Endothelial cell of umbilical vein (primary cell): ENCODE data around the gene WARS2. TPM values are rescaled to one million over a fixed set of nuclear protein-coding genes. Genes with fewer than 3 reads are reported as not detected.

Experiments used
- BruUV-seq: library from RNA; stranded (reverse); fragments of 400-500 nt; replicated peaks from 2 replicates; lab custom pipeline; 2021; lab: Mats Ljungman, UMichigan
- CTCF ChIA-PET: fragments of 300-600, 350-600 bp; sonication (Branson Sonifier 250); formaldehyde crosslinking; loops from one replicate; lab custom pipeline; 2021; ENCODE audit warnings: antibody characterized with exemption, inconsistent platforms; lab: Charles Lee
- POLR2A ChIA-PET: fragments of 300-600, 350-600 bp; sonication (Branson Sonifier 250); formaldehyde crosslinking; loops from one replicate; lab custom pipeline; 2021; ENCODE audit warnings: antibody characterized with exemption, inconsistent platforms; lab: Charles Lee
- DNase-seq: peaks from one replicate; pipeline ENCODE4 v3.0.0-alpha.2; 2011; ENCODE audit warnings: low read depth, low spot score
- FAIRE-seq: peaks from 2 replicates; lab custom pipeline; 2011; peaks lifted over from hg19 to GRCh38; lab: Jason Lieb, UNC
- H2AFZ ChIP-seq: 2 replicates; pipeline ENCODE4 v1.6.0; 2012; ENCODE audit warnings: low read depth, low read length, control low read depth, inconsistent platforms
- H3K27ac ChIP-seq: 2 replicates; pipeline ENCODE4 v1.5.1; 2011; ENCODE audit warnings: low read depth, mild to moderate bottlenecking, control low read depth, low read length, moderate library complexity; ENCODE audit not compliant: insufficient read depth
- H3K27me3 ChIP-seq, 2 experiments: 2 replicates each; pipeline versions ENCODE4 v1.6.0 to v1.6.1; 2011; ENCODE audit warnings: low read length in 2 of 2, mixed read lengths in 1 of 2; ENCODE audit not compliant: control insufficient read depth in 2 of 2, insufficient read depth in 2 of 2
- H3K36me3 ChIP-seq, 2 experiments: 2 replicates in 1 of 2; 3 replicates in 1 of 2; pipeline ENCODE4 v1.5.1; 2011; ENCODE audit warnings: low read length in 2 of 2, mild to moderate bottlenecking in 1 of 2, moderate library complexity in 1 of 2; ENCODE audit not compliant: control insufficient read depth in 2 of 2, insufficient read depth in 2 of 2; ENCODE audit errors: extremely low read depth in 1 of 2
- H3K4me1 ChIP-seq: 3 replicates; pipeline ENCODE4 v1.5.1; 2011; ENCODE audit warnings: mild to moderate bottlenecking, low read length; ENCODE audit not compliant: control insufficient read depth, insufficient read depth; ENCODE audit errors: extremely low read depth
- H3K4me2 ChIP-seq: 2 replicates; pipeline ENCODE4 v1.6.1; 2011; ENCODE audit warnings: low read length, control low read depth, mixed read lengths; ENCODE audit not compliant: insufficient read depth
- H3K4me3 ChIP-seq, 3 experiments: fragments of 200-600 bp in 1 of 3; sonication (generic), shearing (Covaris generic) in 1 of 3; replicated peaks in 1 of 3; 2 replicates each; pipeline ENCODE4 v1.5.1; 2011 to 2016; ENCODE audit warnings: control low read depth in 3 of 3, low read length in 3 of 3, mild to moderate bottlenecking in 2 of 3, inconsistent platforms in 1 of 3, low read depth in 1 of 3, moderate library complexity in 1 of 3; ENCODE audit not compliant: insufficient read depth in 1 of 3
- H3K79me2 ChIP-seq: 2 replicates; pipeline ENCODE4 v1.6.0; 2012; ENCODE audit warnings: low read length, inconsistent platforms; ENCODE audit not compliant: control insufficient read depth, insufficient read depth
- H3K9ac ChIP-seq: replicated peaks from 2 replicates; pipeline ENCODE3; 2011; ENCODE audit warnings: low read length, control low read depth; ENCODE audit not compliant: insufficient read depth; ENCODE audit errors: extremely low read depth
- H3K9me1 ChIP-seq: replicated peaks from 3 replicates; pipeline ENCODE4 v1.6.0; 2011; ENCODE audit warnings: mild to moderate bottlenecking, low read length; ENCODE audit not compliant: control insufficient read depth, insufficient read depth; ENCODE audit errors: extremely low read depth
- H3K9me3 ChIP-seq: replicated peaks from 2 replicates; pipeline ENCODE4 v1.5.1; 2012; ENCODE audit warnings: low read length, inconsistent platforms; ENCODE audit not compliant: control insufficient read depth, insufficient read depth
- H4K20me1 ChIP-seq: replicated peaks from 2 replicates; pipeline ENCODE3; 2011; ENCODE audit warnings: mild to moderate bottlenecking, low read length; ENCODE audit not compliant: control insufficient read depth, insufficient read depth; ENCODE audit errors: extremely low read depth
- EZH2 ChIP-seq: IDR thresholded peaks from 2 replicates; pipeline ENCODE4 v1.6.1; 2012; ENCODE audit warnings: borderline replicate concordance, low read depth, mild to moderate bottlenecking, moderate library complexity, low read length, inconsistent platforms; ENCODE audit not compliant: severe bottlenecking
- FOS ChIP-seq: IDR thresholded peaks from 2 replicates; pipeline ENCODE4 v1.6.1; 2011; ENCODE audit warnings: mild to moderate bottlenecking, low read length, moderate library complexity, borderline replicate concordance; ENCODE audit not compliant: insufficient read depth
- GATA2 ChIP-seq: IDR thresholded peaks from 2 replicates; pipeline ENCODE4 v1.7.0; 2011; ENCODE audit warnings: low read depth, mild to moderate bottlenecking, moderate library complexity, mixed read lengths, low read length; ENCODE audit not compliant: insufficient read length, insufficient read depth
- JUN ChIP-seq: IDR thresholded peaks from 2 replicates; pipeline ENCODE4 v1.6.1; 2011; ENCODE audit warnings: borderline replicate concordance, low read depth; ENCODE audit not compliant: insufficient read length, insufficient read depth
- MYC ChIP-seq: IDR thresholded peaks from one replicate; pipeline ENCODE4 v1.6.1; 2011; ENCODE audit warnings: mild to moderate bottlenecking, low read depth, low read length
- POLR2A ChIP-seq: IDR thresholded peaks from 2 replicates; pipeline ENCODE4 v1.6.1; 2012; ENCODE audit warnings: low read depth, mild to moderate bottlenecking, control low read depth, low read length
- POLR2AphosphoS5 ChIP-seq: IDR thresholded peaks from 2 replicates; pipeline ENCODE4 v1.6.1; 2012; ENCODE audit warnings: low read depth, mild to moderate bottlenecking, control low read depth, low read length, moderate library complexity; ENCODE audit not compliant: insufficient read depth
- dilution Hi-C: fragments of 300-500 bp; cut with MboI; formaldehyde crosslinking; loops from one replicate; pipeline ENCODE4 v1.15.0; 2019; ENCODE audit warnings: low sequenced_read_pairs; ENCODE audit not compliant: extremely low pct_ligation_motif_present
- intact Hi-C: fragments of 100-400 bp; cut with micrococcal nuclease; formaldehyde crosslinking; loops from one replicate; pipeline ENCODE4 v1.10.0; 2022
- polyA plus RNA-seq, 4 experiments: library from polyadenylated mRNA; depleted of rRNA in 3 of 4; stranded (reverse) in 3 of 4; unstranded in 1 of 4; fragments of >200 nt; gene quantifications; 2 replicates each; pipeline versions ENCODE4 v1.2.1 to v1.2.3, GENCODE V29; 2011 to 2012; ENCODE audit warnings: missing spikeins in 1 of 4
- total RNA-seq: library from RNA; stranded (reverse); gene quantifications from 2 replicates; pipeline ENCODE4 v1.2.3, GENCODE V29; 2021
- TF ChIP-seq, protein P1 (sequence below), 2 donors: IDR thresholded peaks; 1 replicate in 1 of 2; 2 replicates in 1 of 2; pipeline ENCODE4 v1.5.1; 2011; ENCODE audit warnings: low read length in 2 of 2, mild to moderate bottlenecking in 2 of 2, moderate library complexity in 2 of 2, control low read depth in 1 of 2, inconsistent platforms in 1 of 2, low read depth in 1 of 2; ENCODE audit not compliant: insufficient read depth in 1 of 2; ENCODE audit errors: extremely low read depth in 1 of 2
- TF ChIP-seq, protein P2 (sequence below): IDR thresholded peaks from 2 replicates; pipeline ENCODE4 v1.6.1; 2011; ENCODE audit not compliant: insufficient read depth, insufficient read length

Gene WARS2
- total and polyA plus RNA-seq, 2 donors (not counting 3 experiments of a cell fraction or from before 2014, with no cell fraction given), result 5.9 to 11.8 TPM

DNA sequence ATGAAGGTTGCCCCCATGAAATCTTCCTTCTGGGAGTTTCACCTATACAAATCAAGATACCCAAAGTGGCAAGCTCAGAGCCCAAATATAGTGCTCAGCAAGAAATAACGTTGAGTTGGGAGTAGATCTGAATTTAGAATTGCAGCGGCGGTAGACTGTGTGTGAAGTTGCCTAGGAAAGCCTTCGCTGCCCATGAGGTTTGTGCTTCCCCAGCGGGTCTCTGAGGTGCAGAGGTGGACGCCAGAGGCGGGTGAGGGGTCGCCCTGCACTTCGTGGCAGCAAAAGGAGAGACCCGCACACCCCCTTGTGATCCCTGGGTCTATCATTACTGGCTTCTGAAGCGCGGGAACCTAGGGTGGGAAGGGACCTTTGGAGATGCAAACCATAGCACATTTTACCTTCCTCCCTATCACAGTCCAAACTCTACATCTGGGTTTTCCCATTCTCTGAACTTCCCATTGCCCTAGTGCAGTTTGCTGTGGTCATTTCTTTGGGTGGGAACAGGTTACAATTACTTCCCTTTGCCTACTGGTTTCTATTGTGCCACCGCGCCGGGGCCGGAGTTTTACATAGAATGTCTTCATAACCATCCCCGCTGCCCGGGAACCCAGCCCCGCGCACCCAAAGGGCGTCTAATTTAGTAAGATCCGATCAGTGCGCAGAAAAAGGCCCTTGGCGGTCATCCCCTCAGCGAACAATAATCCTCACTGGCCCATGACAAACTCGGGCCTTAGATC, 157.5 kb downstream of the WARS2 start:
- FAIRE-seq (no peak), DNase-seq (no peak)
- Histone ChIP-seq H3K36me3 (no peaks in the 10 kb centered on the region), H4K20me1 (no peaks in the 10 kb centered on the region), H3K9me3 (no peaks in the 10 kb centered on the region), H3K9me1 (no peaks in the 10 kb centered on the region), H3K9ac (no peak overlapping the region), H2AFZ (no peak overlapping the region), H3K4me2 (no peak overlapping the region), H3K27ac (no peak overlapping the region), H3K4me3 (no peak overlapping the region), H3K4me1 (no peaks in the 10 kb centered on the region), H3K79me2 (no peaks in the 10 kb centered on the region), H3K27me3 (peaks cover 84 to 100% of the 10 kb centered on the region in 2 experiments)
- intact Hi-C loops (no loop called here), dilution Hi-C loops (no loop called here)
- TF ChIP-seq MYC (no peak), JUN (no peak), FOS (no peak), POLR2A (no peak), POLR2AphosphoS5 (no peak), EZH2 (no peak), GATA2 (no peak)
- TF ChIP-seq, protein P1, sequence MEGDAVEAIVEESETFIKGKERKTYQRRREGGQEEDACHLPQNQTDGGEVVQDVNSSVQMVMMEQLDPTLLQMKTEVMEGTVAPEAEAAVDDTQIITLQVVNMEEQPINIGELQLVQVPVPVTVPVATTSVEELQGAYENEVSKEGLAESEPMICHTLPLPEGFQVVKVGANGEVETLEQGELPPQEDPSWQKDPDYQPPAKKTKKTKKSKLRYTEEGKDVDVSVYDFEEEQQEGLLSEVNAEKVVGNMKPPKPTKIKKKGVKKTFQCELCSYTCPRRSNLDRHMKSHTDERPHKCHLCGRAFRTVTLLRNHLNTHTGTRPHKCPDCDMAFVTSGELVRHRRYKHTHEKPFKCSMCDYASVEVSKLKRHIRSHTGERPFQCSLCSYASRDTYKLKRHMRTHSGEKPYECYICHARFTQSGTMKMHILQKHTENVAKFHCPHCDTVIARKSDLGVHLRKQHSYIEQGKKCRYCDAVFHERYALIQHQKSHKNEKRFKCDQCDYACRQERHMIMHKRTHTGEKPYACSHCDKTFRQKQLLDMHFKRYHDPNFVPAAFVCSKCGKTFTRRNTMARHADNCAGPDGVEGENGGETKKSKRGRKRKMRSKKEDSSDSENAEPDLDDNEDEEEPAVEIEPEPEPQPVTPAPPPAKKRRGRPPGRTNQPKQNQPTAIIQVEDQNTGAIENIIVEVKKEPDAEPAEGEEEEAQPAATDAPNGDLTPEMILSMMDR (IDR thresholded peaks at IDR 0.05; ENCODE audit: extremely low read depth in 1 of 2, insufficient read depth in 1 of 2, low read depth in 1 of 2, low read length in 2 of 2), result no peak
- TF ChIP-seq, protein P2, sequence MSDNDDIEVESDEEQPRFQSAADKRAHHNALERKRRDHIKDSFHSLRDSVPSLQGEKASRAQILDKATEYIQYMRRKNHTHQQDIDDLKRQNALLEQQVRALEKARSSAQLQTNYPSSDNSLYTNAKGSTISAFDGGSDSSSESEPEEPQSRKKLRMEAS, result no peak
- ChIA-PET CTCF (no interaction called here), POLR2A (no interaction called here)
- no TSS peak for BruUV-seq
